Measurements from ENCODE around the gene STT3A. TPM values are rescaled to one million over a fixed set of nuclear protein-coding genes. Genes with fewer than 3 reads are reported as not detected.

Gene STT3A
- total and polyA plus RNA-seq, 2 of the 13 experiments (the other 11 are each of a cell fraction or from before 2014, with no cell fraction given): 229 to 319 TPM

DNA sequence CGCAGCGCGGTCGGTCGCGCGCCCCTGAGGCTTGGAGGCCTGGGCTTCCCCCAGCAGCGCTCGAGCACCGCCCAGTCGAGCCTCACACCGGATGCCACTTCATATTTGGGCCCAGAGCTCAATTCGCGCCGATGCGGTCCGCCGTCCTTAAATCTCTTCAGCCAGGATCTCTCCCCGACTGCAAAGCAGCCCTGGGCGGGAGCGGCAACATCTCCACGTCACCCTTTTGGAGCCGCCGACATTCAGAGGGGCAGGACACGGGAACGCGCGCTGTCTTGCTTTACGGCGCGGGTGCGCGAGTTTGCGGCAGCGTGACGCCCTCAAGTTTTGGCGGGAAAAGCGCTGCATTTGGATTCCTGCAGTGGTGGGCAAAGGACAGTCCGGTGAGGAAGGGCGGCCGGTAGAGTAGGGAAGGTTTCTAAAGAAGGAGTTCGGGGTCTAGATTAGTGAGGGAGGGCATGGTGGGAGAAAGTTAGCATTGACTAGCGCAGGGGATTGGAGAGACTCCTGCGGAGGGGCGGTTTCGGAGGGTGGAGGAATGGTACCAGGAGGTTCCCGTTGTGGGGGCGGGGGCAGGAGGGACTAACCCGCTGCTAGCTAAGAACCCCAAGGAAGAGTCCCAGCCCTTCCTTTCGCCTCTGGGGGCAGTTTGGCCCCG is 33.1 kb downstream of the STT3A start (continued):
- TF ChIP-seq, protein P1, sequence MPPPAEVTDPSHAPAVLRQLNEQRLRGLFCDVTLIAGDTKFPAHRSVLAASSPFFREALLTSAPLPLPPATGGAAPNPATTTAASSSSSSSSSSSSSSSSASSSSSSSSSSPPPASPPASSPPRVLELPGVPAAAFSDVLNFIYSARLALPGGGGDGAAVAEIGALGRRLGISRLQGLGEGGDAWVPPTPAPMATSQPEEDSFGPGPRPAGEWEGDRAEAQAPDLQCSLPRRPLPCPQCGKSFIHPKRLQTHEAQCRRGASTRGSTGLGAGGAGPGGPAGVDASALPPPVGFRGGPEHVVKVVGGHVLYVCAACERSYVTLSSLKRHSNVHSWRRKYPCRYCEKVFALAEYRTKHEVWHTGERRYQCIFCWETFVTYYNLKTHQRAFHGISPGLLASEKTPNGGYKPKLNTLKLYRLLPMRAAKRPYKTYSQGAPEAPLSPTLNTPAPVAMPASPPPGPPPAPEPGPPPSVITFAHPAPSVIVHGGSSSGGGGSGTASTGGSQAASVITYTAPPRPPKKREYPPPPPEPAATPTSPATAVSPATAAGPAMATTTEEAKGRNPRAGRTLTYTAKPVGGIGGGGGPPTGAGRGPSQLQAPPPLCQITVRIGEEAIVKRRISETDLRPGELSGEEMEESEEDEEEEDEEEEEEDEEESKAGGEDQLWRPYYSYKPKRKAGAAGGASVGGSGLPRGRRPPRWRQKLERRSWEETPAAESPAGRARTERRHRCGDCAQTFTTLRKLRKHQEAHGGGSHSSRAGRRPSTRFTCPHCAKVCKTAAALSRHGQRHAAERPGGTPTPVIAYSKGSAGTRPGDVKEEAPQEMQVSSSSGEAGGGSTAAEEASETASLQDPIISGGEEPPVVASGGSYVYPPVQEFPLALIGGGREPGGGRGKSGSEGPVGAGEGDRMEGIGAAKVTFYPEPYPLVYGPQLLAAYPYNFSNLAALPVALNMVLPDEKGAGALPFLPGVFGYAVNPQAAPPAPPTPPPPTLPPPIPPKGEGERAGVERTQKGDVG (CRISPR knock-in tag; IDR thresholded peaks at IDR 0.05; ENCODE audit: borderline replicate concordance): peak; percentile 89; the same call in 1 of the 2 replicates
- TF ChIP-seq ZNF230 (CRISPR knock-in tag; IDR thresholded peaks at IDR 0.05) (peak; percentile 87; the same call in 1 of the 2 replicates), HNRNPK (IDR thresholded peaks at IDR 0.05; ENCODE audit: low read depth, low read length, poor library complexity, severe bottlenecking) (peak; percentile 47), TMF1 (CRISPR knock-in tag; IDR thresholded peaks at IDR 0.05; ENCODE audit: low read depth) (peak; percentile 76; the same call in 1 of the 2 replicates), KLF13 (CRISPR knock-in tag; IDR thresholded peaks at IDR 0.05) (no peak), MLLT10 (CRISPR knock-in tag; IDR thresholded peaks at IDR 0.05) (no peak), PHF8 (CRISPR knock-in tag; IDR thresholded peaks at IDR 0.05) (peak; percentile 99), NONO (IDR thresholded peaks at IDR 0.05) (no peak), NONO (CRISPR knock-in tag; conservative IDR thresholded peaks at IDR 0.05) (peak; percentile 96), MEIS1 (CRISPR knock-in tag; IDR thresholded peaks at IDR 0.05; ENCODE audit: borderline replicate concordance) (peak; percentile 93), ZNF766 (CRISPR knock-in tag; IDR thresholded peaks at IDR 0.05; ENCODE audit: borderline replicate concordance) (peak; percentile 71; the same call in 1 of the 2 replicates)
- TF ChIP-seq, protein P2, sequence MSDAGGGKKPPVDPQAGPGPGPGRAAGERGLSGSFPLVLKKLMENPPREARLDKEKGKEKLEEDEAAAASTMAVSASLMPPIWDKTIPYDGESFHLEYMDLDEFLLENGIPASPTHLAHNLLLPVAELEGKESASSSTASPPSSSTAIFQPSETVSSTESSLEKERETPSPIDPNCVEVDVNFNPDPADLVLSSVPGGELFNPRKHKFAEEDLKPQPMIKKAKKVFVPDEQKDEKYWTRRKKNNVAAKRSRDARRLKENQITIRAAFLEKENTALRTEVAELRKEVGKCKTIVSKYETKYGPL (CRISPR knock-in tag; IDR thresholded peaks at IDR 0.05): 0 out of 2 replicates have a peak, but pooled peaks have one; percentile 84
- TF ChIP-seq, protein P3, sequence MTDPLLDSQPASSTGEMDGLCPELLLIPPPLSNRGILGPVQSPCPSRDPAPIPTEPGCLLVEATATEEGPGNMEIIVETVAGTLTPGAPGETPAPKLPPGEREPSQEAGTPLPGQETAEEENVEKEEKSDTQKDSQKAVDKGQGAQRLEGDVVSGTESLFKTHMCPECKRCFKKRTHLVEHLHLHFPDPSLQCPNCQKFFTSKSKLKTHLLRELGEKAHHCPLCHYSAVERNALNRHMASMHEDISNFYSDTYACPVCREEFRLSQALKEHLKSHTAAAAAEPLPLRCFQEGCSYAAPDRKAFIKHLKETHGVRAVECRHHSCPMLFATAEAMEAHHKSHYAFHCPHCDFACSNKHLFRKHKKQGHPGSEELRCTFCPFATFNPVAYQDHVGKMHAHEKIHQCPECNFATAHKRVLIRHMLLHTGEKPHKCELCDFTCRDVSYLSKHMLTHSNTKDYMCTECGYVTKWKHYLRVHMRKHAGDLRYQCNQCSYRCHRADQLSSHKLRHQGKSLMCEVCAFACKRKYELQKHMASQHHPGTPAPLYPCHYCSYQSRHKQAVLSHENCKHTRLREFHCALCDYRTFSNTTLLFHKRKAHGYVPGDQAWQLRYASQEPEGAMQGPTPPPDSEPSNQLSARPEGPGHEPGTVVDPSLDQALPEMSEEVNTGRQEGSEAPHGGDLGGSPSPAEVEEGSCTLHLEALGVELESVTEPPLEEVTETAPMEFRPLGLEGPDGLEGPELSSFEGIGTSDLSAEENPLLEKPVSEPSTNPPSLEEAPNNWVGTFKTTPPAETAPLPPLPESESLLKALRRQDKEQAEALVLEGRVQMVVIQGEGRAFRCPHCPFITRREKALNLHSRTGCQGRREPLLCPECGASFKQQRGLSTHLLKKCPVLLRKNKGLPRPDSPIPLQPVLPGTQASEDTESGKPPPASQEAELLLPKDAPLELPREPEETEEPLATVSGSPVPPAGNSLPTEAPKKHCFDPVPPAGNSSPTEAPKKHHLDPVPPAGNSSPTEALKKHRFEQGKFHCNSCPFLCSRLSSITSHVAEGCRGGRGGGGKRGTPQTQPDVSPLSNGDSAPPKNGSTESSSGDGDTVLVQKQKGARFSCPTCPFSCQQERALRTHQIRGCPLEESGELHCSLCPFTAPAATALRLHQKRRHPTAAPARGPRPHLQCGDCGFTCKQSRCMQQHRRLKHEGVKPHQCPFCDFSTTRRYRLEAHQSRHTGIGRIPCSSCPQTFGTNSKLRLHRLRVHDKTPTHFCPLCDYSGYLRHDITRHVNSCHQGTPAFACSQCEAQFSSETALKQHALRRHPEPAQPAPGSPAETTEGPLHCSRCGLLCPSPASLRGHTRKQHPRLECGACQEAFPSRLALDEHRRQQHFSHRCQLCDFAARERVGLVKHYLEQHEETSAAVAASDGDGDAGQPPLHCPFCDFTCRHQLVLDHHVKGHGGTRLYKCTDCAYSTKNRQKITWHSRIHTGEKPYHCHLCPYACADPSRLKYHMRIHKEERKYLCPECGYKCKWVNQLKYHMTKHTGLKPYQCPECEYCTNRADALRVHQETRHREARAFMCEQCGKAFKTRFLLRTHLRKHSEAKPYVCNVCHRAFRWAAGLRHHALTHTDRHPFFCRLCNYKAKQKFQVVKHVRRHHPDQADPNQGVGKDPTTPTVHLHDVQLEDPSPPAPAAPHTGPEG (CRISPR knock-in tag; IDR thresholded peaks at IDR 0.05): peak; percentile 95
- TF ChIP-seq, protein P4, sequence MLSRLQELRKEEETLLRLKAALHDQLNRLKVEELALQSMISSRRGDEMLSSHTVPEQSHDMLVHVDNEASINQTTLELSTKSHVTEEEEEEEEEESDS (CRISPR knock-in tag; IDR thresholded peaks at IDR 0.05; ENCODE audit: borderline replicate concordance): peak; percentile 62; the same call in 1 of the 2 replicates
- TF ChIP-seq, protein P5, sequence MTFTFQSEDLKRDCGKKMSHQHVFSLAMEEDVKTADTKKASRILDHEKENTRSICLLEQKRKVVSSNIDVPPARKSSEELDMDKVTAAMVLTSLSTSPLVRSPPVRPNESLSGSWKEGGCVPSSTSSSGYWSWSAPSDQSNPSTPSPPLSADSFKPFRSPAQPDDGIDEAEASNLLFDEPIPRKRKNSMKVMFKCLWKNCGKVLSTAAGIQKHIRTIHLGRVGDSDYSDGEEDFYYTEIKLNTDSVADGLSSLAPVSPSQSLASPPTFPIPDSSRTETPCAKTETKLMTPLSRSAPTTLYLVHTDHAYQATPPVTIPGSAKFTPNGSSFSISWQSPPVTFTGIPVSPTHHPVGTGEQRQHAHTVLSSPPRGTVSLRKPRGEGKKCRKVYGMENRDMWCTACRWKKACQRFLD (CRISPR knock-in tag; IDR thresholded peaks at IDR 0.05; ENCODE audit: borderline replicate concordance): peak; percentile 94
